OCI-LY7 (cell line): ENCODE data around the gene TARM1. TPM values are rescaled to one million over a fixed set of nuclear protein-coding genes. Genes with fewer than 3 reads are reported as not detected.

Experiments used
- BruUV-seq: library from RNA; stranded (reverse); fragments of 400-500 nt; replicated peaks from 2 replicates; lab custom pipeline; 2021; lab: Mats Ljungman, UMichigan
- CTCF ChIA-PET: fragments of 300-600 bp; sonication (Branson Sonifier 250); formaldehyde crosslinking; loops from one replicate; lab custom pipeline; 2022; ENCODE audit warnings: antibody characterized with exemption; ENCODE audit not compliant: unreplicated experiment; lab: Charles Lee
- POLR2A ChIA-PET: fragments of 300-600 bp; sonication (Branson Sonifier 250); formaldehyde crosslinking; loops from one replicate; lab custom pipeline; 2022; ENCODE audit warnings: antibody characterized with exemption; lab: Charles Lee
- DNase-seq: peaks from one replicate; pipeline ENCODE4 v3.0.0-alpha.2; 2015; ENCODE audit warnings: low spot score
- H2AFZ ChIP-seq: fragments of 200-600 bp; sonication (generic), shearing (Covaris generic); 2 replicates; pipeline ENCODE4 v1.6.1; 2014; ENCODE audit warnings: mild to moderate bottlenecking, antibody characterized with exemption, low read length, moderate library complexity
- H3K27ac ChIP-seq: fragments of 200-600 bp; sonication (generic); 2 replicates; pipeline ENCODE4 v1.5.1; 2014; ENCODE audit warnings: mixed run types, low read depth, mild to moderate bottlenecking, moderate library complexity, low read length, inconsistent platforms; ENCODE audit not compliant: poor library complexity, severe bottlenecking
- H3K36me3 ChIP-seq: fragments of 200-600 bp; sonication (generic); 2 replicates; pipeline ENCODE4 v1.6.1; 2014; ENCODE audit warnings: mild to moderate bottlenecking, antibody characterized with exemption, low read length, moderate library complexity, mixed read lengths; ENCODE audit not compliant: insufficient read depth
- H3K4me1 ChIP-seq: fragments of 200-600 bp; sonication (generic); 2 replicates; pipeline ENCODE4 v1.5.1; 2014; ENCODE audit warnings: mild to moderate bottlenecking, low read length; ENCODE audit not compliant: insufficient read depth, poor library complexity, severe bottlenecking
- H3K4me2 ChIP-seq: fragments of 200-600 bp; sonication (generic); 2 replicates; pipeline ENCODE4 v1.6.1; 2014; ENCODE audit warnings: mild to moderate bottlenecking, low read length
- H3K4me3 ChIP-seq: fragments of 200-600 bp; sonication (generic); 2 replicates; pipeline ENCODE4 v1.5.1; 2014; ENCODE audit warnings: mild to moderate bottlenecking, low read depth, low read length; ENCODE audit not compliant: poor library complexity, severe bottlenecking
- H3K79me2 ChIP-seq: fragments of 200-600 bp; sonication (generic); 2 replicates; pipeline ENCODE4 v1.6.1; 2016; ENCODE audit warnings: low read depth, mild to moderate bottlenecking, low read length, moderate library complexity, mixed read lengths; ENCODE audit not compliant: insufficient read depth
- H3K9me2 ChIP-seq: fragments of 200-600 bp; sonication (generic); 2 replicates; pipeline ENCODE4 v1.6.1; 2016; ENCODE audit warnings: mild to moderate bottlenecking, low read length, mixed read lengths; ENCODE audit not compliant: insufficient read depth
- H3K9me3 ChIP-seq: fragments of 200-600 bp; sonication (generic); 2 replicates; pipeline ENCODE4 v1.6.1; 2014; ENCODE audit warnings: mild to moderate bottlenecking, mixed run types, low read length, mixed read lengths
- H4K20me1 ChIP-seq: fragments of 200-600 bp; sonication (generic); 2 replicates; pipeline ENCODE4 v1.6.1; 2014; ENCODE audit warnings: mild to moderate bottlenecking, antibody characterized with exemption, low read length, moderate library complexity, mixed read lengths; ENCODE audit not compliant: insufficient read depth
- CTCF ChIP-seq: fragments of 200-600 bp; sonication (generic); conservative IDR thresholded peaks from 2 replicates; pipeline ENCODE4 v1.5.1; 2014; ENCODE audit warnings: mild to moderate bottlenecking, antibody characterized with exemption, low read length, moderate library complexity, mixed read lengths
- EZH2phosphoT487 ChIP-seq: fragments of 200-600 bp; sonication (generic); IDR thresholded peaks from 2 replicates; pipeline ENCODE4 v1.6.1; 2018; ENCODE audit warnings: low read depth, borderline replicate concordance, mild to moderate bottlenecking, mixed run types, antibody characterized with exemption, low read length, moderate library complexity, mixed read lengths
- intact Hi-C: fragments of 100-400 bp; cut with micrococcal nuclease; formaldehyde crosslinking; loops from one replicate; pipeline ENCODE4 v1.10.0; 2022; ENCODE audit not compliant: unreplicated experiment
- total RNA-seq, 2 experiments: library from RNA; depleted of rRNA in 1 of 2; stranded (reverse); fragments of >200 nt in 1 of 2; shearing (Covaris generic) in 1 of 2; gene quantifications; 2 replicates each; pipeline ENCODE4 v1.2.3, GENCODE V29; 2014 to 2022

Gene TARM1
- total RNA-seq, 2 experiments from 2014 or later = not detected

DNA sequence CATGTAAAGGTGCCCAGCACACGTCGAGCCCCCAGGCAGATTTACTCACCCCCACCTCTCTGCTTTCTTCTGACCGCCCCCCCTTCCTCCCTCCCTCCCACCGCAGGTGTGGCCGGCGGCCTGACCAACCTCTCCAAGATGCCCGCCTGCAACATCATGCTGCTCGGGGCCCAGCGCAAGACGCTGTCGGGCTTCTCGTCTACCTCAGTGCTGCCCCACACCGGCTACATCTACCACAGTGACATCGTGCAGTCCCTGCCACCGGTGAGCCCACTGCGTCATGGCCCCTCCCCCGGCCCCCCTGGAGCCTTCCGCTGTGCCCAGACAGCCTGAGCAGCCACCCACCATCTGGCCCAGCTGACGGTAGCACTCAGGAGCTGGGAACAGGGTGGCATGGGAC, 43.2 kb upstream of the TARM1 start:
- no peak for DNase-seq
- intact Hi-C loops = no loop called here
- Histone ChIP-seq H2AFZ (no peak overlapping the region), H3K36me3 (peaks cover 86% of the 10 kb centered on the region), H3K9me2 (no peaks in the 10 kb centered on the region), H3K4me2 (no peak overlapping the region), H3K27ac (no peak overlapping the region), H3K4me3 (no peak overlapping the region), H4K20me1 (no peaks in the 10 kb centered on the region), H3K4me1 (no peaks in the 10 kb centered on the region), H3K79me2 (no peaks in the 10 kb centered on the region), H3K9me3 (no peaks in the 10 kb centered on the region)
- no TSS peak for BruUV-seq
- POLR2A ChIA-PET = no interaction called here
- TF ChIP-seq CTCF = no peak
- no peak for TF ChIP-seq EZH2phosphoT487
- CTCF ChIA-PET = no interaction called here

DNA sequence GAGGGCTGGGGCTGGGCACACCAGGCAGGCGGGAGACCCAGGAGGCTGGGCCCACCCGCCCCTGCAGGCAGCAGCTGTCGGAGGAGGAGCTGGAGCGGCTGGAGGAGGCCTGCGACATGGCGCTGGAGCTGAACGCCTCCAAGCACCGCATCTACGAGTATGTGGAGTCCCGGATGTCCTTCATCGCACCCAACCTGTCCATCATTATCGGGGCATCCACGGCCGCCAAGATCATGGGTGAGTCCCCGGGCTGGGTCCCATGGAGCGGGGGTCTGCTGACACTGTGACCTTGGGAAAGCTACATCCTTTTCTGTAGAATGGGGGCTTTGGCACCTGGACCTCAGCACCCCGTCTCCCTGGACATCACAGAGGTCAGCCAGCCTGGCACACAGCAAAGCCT, 42.5 kb upstream of the TARM1 start:
- Histone ChIP-seq H3K4me1 (no peaks in the 10 kb centered on the region), H3K9me3 (no peaks in the 10 kb centered on the region), H3K79me2 (no peaks in the 10 kb centered on the region), H3K4me3 (no peak overlapping the region), H3K9me2 (no peaks in the 10 kb centered on the region), H4K20me1 (no peaks in the 10 kb centered on the region), H2AFZ (no peak overlapping the region), H3K4me2 (no peak overlapping the region), H3K36me3 (peaks cover 84% of the 10 kb centered on the region), H3K27ac (no peak overlapping the region)
- TF ChIP-seq EZH2phosphoT487 (no peak), CTCF (no peak)
- no TSS peak for BruUV-seq
- POLR2A ChIA-PET = no interaction called here
- CTCF ChIA-PET = no interaction called here
- intact Hi-C loops = no loop called here
- DNase-seq = no peak

- H3K4me3 ChIP-seq = no peak overlapping the region
- POLR2A ChIA-PET = interaction anchor here (0.7 kb wide), 1 partner anchor 38 kb away, joined by 3 read pairs; no protein-coding TSS in a partner anchor
- H3K79me2 ChIP-seq = peaks cover 15% of the 10 kb centered on the region
- H2AFZ ChIP-seq = no peak overlapping the region
- no peak overlapping the region for H3K4me2 ChIP-seq
- peaks cover 78% of the 10 kb centered on the region for H3K36me3 ChIP-seq
- no peaks in the 10 kb centered on the region for H3K9me2 ChIP-seq
- CTCF ChIA-PET = no interaction called here
- peaks cover 9% of the 10 kb centered on the region for H3K4me1 ChIP-seq
- no peaks in the 10 kb centered on the region for H3K9me3 ChIP-seq
- H3K27ac ChIP-seq = no peak overlapping the region
- H4K20me1 ChIP-seq = no peaks in the 10 kb centered on the region
- intact Hi-C loops = no loop called here
- DNase-seq = no peak
- BruUV-seq = no TSS peak
- TF ChIP-seq EZH2phosphoT487 (no peak), CTCF (no peak)
Measured at GRCh38 chr19:54121259-54121658, 40.1 kb upstream of the TARM1 start.
